PFSK-1 (cell line): Measurements from ENCODE around the gene LCE2C.

Experiments used
- FOXP2 ChIP-seq: optimal IDR thresholded peaks from 2 replicates; pipeline ENCODE3; 2011; ENCODE audit warnings: borderline replicate concordance, control low read depth, inconsistent platforms; ENCODE audit not compliant: insufficient read depth; ENCODE audit errors: extremely low read length, extremely low read depth
- POLR2AphosphoS5 ChIP-seq: IDR thresholded peaks from 2 replicates; pipeline ENCODE4 v1.6.1; 2012; ENCODE audit warnings: low read depth, mild to moderate bottlenecking, control low read depth, low read length, moderate library complexity
- SIN3A ChIP-seq: IDR thresholded peaks from 2 replicates; pipeline ENCODE4 v1.6.1; 2012; ENCODE audit warnings: mild to moderate bottlenecking, low read length, moderate library complexity, borderline replicate concordance; ENCODE audit not compliant: insufficient read depth
- TAF1 ChIP-seq: IDR thresholded peaks from 2 replicates; pipeline ENCODE4 v1.6.1; 2012; ENCODE audit warnings: low read length, control low read depth, borderline replicate concordance; ENCODE audit not compliant: insufficient read depth
- TF ChIP-seq, protein P1 (sequence below), 2 experiments: IDR thresholded peaks; 2 replicates each; pipeline versions ENCODE4 v1.6.1 to v1.8.0; 2011 to 2012; ENCODE audit warnings: low read depth in 2 of 2, low read length in 2 of 2, control low read depth in 1 of 2, inconsistent platforms in 1 of 2, mild to moderate bottlenecking in 1 of 2, moderate library complexity in 1 of 2; ENCODE audit not compliant: insufficient read depth in 1 of 2

DNA sequence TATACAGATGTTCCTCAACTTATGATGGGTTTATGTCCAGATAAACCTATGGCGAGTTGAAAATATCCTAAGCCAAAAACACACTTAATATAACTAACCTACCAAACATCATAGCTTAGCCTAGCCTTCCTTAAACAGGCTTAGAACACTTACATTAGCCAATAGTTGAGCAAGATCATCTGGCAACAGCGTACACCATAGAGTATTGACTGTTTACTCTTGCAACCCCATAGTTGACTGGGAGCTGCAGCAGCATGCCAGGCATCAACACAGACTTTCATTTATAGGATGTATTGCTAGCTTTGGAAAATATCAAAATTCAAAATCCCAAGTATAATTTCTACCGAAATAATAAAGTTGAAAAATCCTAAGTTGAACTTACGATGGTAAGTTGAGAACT is 17.4 kb upstream of the LCE2C start:
- TF ChIP-seq SIN3A (no peak), POLR2AphosphoS5 (no peak), TAF1 (no peak), FOXP2 (no peak)
- TF ChIP-seq, protein P1, sequence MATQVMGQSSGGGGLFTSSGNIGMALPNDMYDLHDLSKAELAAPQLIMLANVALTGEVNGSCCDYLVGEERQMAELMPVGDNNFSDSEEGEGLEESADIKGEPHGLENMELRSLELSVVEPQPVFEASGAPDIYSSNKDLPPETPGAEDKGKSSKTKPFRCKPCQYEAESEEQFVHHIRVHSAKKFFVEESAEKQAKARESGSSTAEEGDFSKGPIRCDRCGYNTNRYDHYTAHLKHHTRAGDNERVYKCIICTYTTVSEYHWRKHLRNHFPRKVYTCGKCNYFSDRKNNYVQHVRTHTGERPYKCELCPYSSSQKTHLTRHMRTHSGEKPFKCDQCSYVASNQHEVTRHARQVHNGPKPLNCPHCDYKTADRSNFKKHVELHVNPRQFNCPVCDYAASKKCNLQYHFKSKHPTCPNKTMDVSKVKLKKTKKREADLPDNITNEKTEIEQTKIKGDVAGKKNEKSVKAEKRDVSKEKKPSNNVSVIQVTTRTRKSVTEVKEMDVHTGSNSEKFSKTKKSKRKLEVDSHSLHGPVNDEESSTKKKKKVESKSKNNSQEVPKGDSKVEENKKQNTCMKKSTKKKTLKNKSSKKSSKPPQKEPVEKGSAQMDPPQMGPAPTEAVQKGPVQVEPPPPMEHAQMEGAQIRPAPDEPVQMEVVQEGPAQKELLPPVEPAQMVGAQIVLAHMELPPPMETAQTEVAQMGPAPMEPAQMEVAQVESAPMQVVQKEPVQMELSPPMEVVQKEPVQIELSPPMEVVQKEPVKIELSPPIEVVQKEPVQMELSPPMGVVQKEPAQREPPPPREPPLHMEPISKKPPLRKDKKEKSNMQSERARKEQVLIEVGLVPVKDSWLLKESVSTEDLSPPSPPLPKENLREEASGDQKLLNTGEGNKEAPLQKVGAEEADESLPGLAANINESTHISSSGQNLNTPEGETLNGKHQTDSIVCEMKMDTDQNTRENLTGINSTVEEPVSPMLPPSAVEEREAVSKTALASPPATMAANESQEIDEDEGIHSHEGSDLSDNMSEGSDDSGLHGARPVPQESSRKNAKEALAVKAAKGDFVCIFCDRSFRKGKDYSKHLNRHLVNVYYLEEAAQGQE (IDR thresholded peaks at IDR 0.05; ENCODE audit: insufficient read depth in 1 of 2, low read depth in 2 of 2, low read length in 2 of 2): no peak
